HG03097 (cell line): ENCODE measurements around the gene TTC13.
"Not testable (repeated sequence)": the region's sequence is repeated elsewhere in the genome, so short reads cannot be mapped to it uniquely, and the experiment has no call there.

Experiments used
- ATAC-seq: cut with Tn5 transposase; IDR thresholded peaks from one replicate; pipeline ENCODE4 v1.9.1; 2021; ENCODE audit not compliant: unreplicated experiment, low FRiP score

Gene TTC13

GRCh38 chr1:230994860-230995259 is 16.2 kb upstream of the TTC13 start:
- ATAC-seq: no peak

GRCh38 chr1:230992100-230992774 is 13.6 kb upstream of the TTC13 start:
- no peak for ATAC-seq

GRCh38 chr1:230987448-230987847 is 8.8 kb upstream of the TTC13 start:
- no peak for ATAC-seq

GRCh38 chr1:230986976-230987375 is 8.3 kb upstream of the TTC13 start:
- ATAC-seq: no peak

- no peak for ATAC-seq
These were observed 7.0 kb upstream of the TTC13 start for GRCh38 chr1:230985711-230986110.

GRCh38 chr1:230984622-230985515 is 6.2 kb upstream of the TTC13 start:
- ATAC-seq: not testable (repeated sequence)

- ATAC-seq: no peak
These were observed 5.2 kb upstream of the TTC13 start for GRCh38 chr1:230983811-230984210.

GRCh38 chr1:230982696-230983095 is 4.0 kb upstream of the TTC13 start:
- no peak for ATAC-seq

GRCh38 chr1:230979952-230980351 is 1.3 kb upstream of the TTC13 start:
- ATAC-seq: no peak

- no peak for ATAC-seq
These were observed 692 bp upstream of the TTC13 start for GRCh38 chr1:230979389-230979716.

- peak; percentile 3 for ATAC-seq
These were observed 735 bp downstream of the TTC13 start for GRCh38 chr1:230977761-230978490.

- ATAC-seq: no peak
These were observed 1.6 kb downstream of the TTC13 start for GRCh38 chr1:230976825-230977747.

- ATAC-seq: no peak
These were observed 2.3 kb downstream of the TTC13 start for GRCh38 chr1:230976360-230976759.

- no peak for ATAC-seq
These were observed 3.0 kb downstream of the TTC13 start for GRCh38 chr1:230975636-230976035.

- ATAC-seq: no peak
These were observed 5.8 kb downstream of the TTC13 start for GRCh38 chr1:230972855-230973271.

- no peak for ATAC-seq
These were observed 6.9 kb downstream of the TTC13 start for GRCh38 chr1:230971771-230972170.

GRCh38 chr1:230970432-230970831 is 8.2 kb downstream of the TTC13 start:
- ATAC-seq: no peak

GRCh38 chr1:230966358-230966873 is 12.2 kb downstream of the TTC13 start:
- no peak for ATAC-seq

GRCh38 chr1:230965535-230965934 is 13.1 kb downstream of the TTC13 start:
- ATAC-seq: no peak

- ATAC-seq: no peak
These were observed 13.8 kb downstream of the TTC13 start for GRCh38 chr1:230964896-230965295.
